ENCODE measurements around the gene ACTR6.
A peak's percentile ranks its signal among the peaks of the same experiment; 100 is the strongest.

ACTR6 gene

DNA sequence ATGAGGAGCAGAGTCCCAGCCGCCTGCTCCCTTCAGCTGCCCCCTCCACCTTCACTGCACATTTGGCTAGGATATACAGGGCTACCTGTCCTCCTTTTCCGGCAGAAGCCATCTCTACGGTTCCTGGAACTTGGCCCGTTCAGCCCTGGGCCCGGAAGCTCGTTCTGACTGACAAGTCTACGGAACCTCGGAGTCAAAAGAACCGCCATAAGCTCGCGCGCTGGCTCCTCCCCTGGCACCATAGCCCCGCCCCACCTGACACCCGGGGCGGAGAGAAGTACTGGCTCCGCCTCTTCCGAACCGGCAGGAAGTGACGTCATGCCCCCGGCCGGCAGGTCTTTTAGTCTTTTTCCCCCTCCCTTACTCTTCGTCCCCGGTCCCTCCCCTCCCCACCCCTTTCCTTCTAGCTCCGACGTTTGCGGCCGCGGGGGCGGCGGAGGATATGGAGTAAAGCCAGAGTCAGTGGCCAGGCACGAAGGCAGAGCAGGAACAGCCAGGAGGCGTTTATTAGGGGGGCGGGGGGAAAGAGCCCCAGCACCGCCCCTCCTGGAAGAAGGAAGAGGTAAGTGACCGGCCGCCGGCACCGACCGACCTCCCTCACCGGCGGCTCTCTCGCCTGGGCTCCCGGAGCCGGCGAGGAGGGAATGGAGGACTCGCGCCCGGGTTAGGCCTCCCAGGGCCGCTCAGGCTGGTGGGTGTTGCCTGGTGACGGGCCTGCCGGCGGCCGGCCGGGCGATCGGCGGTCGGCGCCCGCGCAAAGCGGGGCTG, 66.4 kb downstream of the ACTR6 start, which contains the start of the genes DEPDC4 and SCYL2:
DEPDC4 (minus strand) TSS at position 245 of the 768 bp plus-strand sequence; CDS start at position 242, 3 bp downstream.
SCYL2 (plus strand) TSS at position 343 of the 768 bp plus-strand sequence. CDS start 15,794 bp downstream, outside the sequence.
- peak; percentile 77 for ATAC-seq (ENCODE audit: low read depth)
- peak; percentile 94 for DNase-seq (ENCODE audit: low spot score)
- no peaks in the 10 kb centered on the region for H3K27me3 ChIP-seq (ENCODE audit: insufficient read depth, poor library complexity, severe bottlenecking)
- H3K36me3 ChIP-seq (ENCODE audit: low read depth) = peaks cover 8% of the 10 kb centered on the region
- peak within 1 kb of the TSS; percentile 86 for H3K4me3 ChIP-seq (ENCODE audit: severe bottlenecking)
- TF ChIP-seq, protein P1, sequence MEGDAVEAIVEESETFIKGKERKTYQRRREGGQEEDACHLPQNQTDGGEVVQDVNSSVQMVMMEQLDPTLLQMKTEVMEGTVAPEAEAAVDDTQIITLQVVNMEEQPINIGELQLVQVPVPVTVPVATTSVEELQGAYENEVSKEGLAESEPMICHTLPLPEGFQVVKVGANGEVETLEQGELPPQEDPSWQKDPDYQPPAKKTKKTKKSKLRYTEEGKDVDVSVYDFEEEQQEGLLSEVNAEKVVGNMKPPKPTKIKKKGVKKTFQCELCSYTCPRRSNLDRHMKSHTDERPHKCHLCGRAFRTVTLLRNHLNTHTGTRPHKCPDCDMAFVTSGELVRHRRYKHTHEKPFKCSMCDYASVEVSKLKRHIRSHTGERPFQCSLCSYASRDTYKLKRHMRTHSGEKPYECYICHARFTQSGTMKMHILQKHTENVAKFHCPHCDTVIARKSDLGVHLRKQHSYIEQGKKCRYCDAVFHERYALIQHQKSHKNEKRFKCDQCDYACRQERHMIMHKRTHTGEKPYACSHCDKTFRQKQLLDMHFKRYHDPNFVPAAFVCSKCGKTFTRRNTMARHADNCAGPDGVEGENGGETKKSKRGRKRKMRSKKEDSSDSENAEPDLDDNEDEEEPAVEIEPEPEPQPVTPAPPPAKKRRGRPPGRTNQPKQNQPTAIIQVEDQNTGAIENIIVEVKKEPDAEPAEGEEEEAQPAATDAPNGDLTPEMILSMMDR (IDR thresholded peaks at IDR 0.05; ENCODE audit: poor library complexity, severe bottlenecking) = no peak
- peaks cover 14% of the 10 kb centered on the region for H3K4me1 ChIP-seq (ENCODE audit: insufficient read depth, poor library complexity, severe bottlenecking)
- H3K9me3 ChIP-seq (ENCODE audit: severe bottlenecking) = no peaks in the 10 kb centered on the region
- peak within 1 kb of the TSS; percentile 81 for H3K27ac ChIP-seq (ENCODE audit: poor library complexity, severe bottlenecking)

GRCh38 chr12:100267603-100268281, 67.1 kb downstream of the ACTR6 start:
- Histone ChIP-seq H3K27ac (ENCODE audit: poor library complexity, severe bottlenecking) (peak overlapping the region; percentile 81), H3K36me3 (ENCODE audit: low read depth) (peaks cover 8% of the 10 kb centered on the region), H3K9me3 (ENCODE audit: severe bottlenecking) (no peaks in the 10 kb centered on the region), H3K4me1 (ENCODE audit: insufficient read depth, poor library complexity, severe bottlenecking) (peaks cover 14% of the 10 kb centered on the region), H3K4me3 (ENCODE audit: severe bottlenecking) (peak overlapping the region; percentile 86), H3K27me3 (ENCODE audit: insufficient read depth, poor library complexity, severe bottlenecking) (no peaks in the 10 kb centered on the region)
- DNase-seq (ENCODE audit: low spot score) (no peak), ATAC-seq (ENCODE audit: low read depth) (peak; percentile 22; the same call in 2 of the 3 replicates)
- TF ChIP-seq, protein P1 (IDR thresholded peaks at IDR 0.05; ENCODE audit: poor library complexity, severe bottlenecking) = no peak

GRCh38 chr12:100268835-100269564, 68.4 kb downstream of the ACTR6 start:
- H3K9me3 ChIP-seq (ENCODE audit: severe bottlenecking) = no peaks in the 10 kb centered on the region
- peaks cover 14% of the 10 kb centered on the region for H3K4me1 ChIP-seq (ENCODE audit: insufficient read depth, poor library complexity, severe bottlenecking)
- H3K4me3 ChIP-seq (ENCODE audit: severe bottlenecking) = peak overlapping the region; percentile 86
- H3K27me3 ChIP-seq (ENCODE audit: insufficient read depth, poor library complexity, severe bottlenecking) = no peaks in the 10 kb centered on the region
- DNase-seq (ENCODE audit: low spot score) (no peak), ATAC-seq (ENCODE audit: low read depth) (no peak)
- H3K36me3 ChIP-seq (ENCODE audit: low read depth) = peaks cover 8% of the 10 kb centered on the region
- TF ChIP-seq, protein P1 (IDR thresholded peaks at IDR 0.05; ENCODE audit: poor library complexity, severe bottlenecking) = no peak
- no peak overlapping the region for H3K27ac ChIP-seq (ENCODE audit: poor library complexity, severe bottlenecking)

DNA sequence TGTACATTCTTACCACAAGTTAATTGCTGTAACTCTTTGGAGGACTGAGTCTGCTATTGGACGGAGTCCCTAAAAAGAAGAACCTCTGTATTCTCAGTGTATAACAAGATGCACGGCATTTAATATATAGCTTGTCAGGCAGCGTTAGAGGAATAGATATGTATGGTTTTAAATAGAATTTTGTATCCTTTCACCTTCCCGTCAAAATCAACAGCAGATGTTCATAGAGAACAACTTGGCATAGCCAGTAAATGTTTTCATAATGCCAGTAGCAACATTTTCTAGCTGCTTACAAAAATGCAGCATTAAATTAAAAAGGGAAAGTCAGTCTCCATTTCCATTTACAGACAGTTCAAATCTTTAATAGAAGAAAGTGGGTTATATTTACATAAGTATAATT, 73.2 kb downstream of the ACTR6 start:
- DNase-seq (ENCODE audit: low spot score) (no peak), ATAC-seq (ENCODE audit: low read depth) (no peak)
- Histone ChIP-seq H3K4me3 (ENCODE audit: severe bottlenecking) (no peak overlapping the region), H3K27me3 (ENCODE audit: insufficient read depth, poor library complexity, severe bottlenecking) (no peaks in the 10 kb centered on the region), H3K36me3 (ENCODE audit: low read depth) (peaks cover 24% of the 10 kb centered on the region), H3K9me3 (ENCODE audit: severe bottlenecking) (no peaks in the 10 kb centered on the region), H3K27ac (ENCODE audit: poor library complexity, severe bottlenecking) (no peak overlapping the region), H3K4me1 (ENCODE audit: insufficient read depth, poor library complexity, severe bottlenecking) (peaks cover 8% of the 10 kb centered on the region)
- TF ChIP-seq, protein P1 (IDR thresholded peaks at IDR 0.05; ENCODE audit: poor library complexity, severe bottlenecking) = no peak

Measured in RWPE2 (cell line).